Mammary epithelial cell (primary cell): ENCODE data around the gene GALNT15.

Source experiments
- CTCF ChIP-seq, 2 donors: IDR thresholded peaks in 1 of 2; conservative IDR thresholded peaks in 1 of 2; 2 replicates each; pipeline ENCODE4 v1.5.1; 2011 to 2012; ENCODE audit warnings: inconsistent platforms in 2 of 2, low read length in 2 of 2, mild to moderate bottlenecking in 2 of 2, control low read depth in 1 of 2, low read depth in 1 of 2; ENCODE audit not compliant: insufficient read depth in 1 of 2; ENCODE audit errors: extremely low read depth in 1 of 2
- EZH2 ChIP-seq: IDR thresholded peaks from 2 replicates; pipeline ENCODE4 v1.6.1; 2012; ENCODE audit warnings: low read length, inconsistent platforms, borderline replicate concordance

GRCh38 chr3:16127249-16127648 is 47.2 kb upstream of the GALNT15 start:
- no peak for TF ChIP-seq CTCF (conservative IDR thresholded peaks at IDR 0.05 in 1 of 2, IDR thresholded peaks at IDR 0.05 in 1 of 2; ENCODE audit: extremely low read depth in 1 of 2, insufficient read depth in 1 of 2, low read depth in 1 of 2, low read length in 2 of 2)
- no peak for TF ChIP-seq EZH2
